MCF 10A (cell line): ENCODE data around the gene ANGPTL8. TPM values are rescaled to one million over a fixed set of nuclear protein-coding genes. Genes with fewer than 3 reads are reported as not detected.

Source experiments
- BruUV-seq: library from RNA; stranded (reverse); fragments of 400-500 nt; replicated peaks from 2 replicates; lab custom pipeline; 2021; lab: Mats Ljungman, UMichigan
- CTCF ChIA-PET: fragments of 300-600 bp; sonication (Branson Sonifier 250); formaldehyde crosslinking; extraction: SDS; loops from one replicate; lab custom pipeline; 2021; ENCODE audit warnings: antibody characterized with exemption, inconsistent platforms; lab: Yijun Ruan, JAX
- POLR2A ChIA-PET: fragments of 300-600, 350-650 bp; sonication (Branson Sonifier 250); formaldehyde crosslinking; extraction: SDS; loops from one replicate; lab custom pipeline; 2020; ENCODE audit warnings: antibody characterized with exemption, inconsistent platforms; lab: Yijun Ruan, JAX
- DNase-seq: peaks from one replicate; pipeline ENCODE4 v3.0.0-alpha.2; 2018; ENCODE audit not compliant: unreplicated experiment
- H3K27ac Mint-ChIP-seq: one replicate; pipeline ENCODE4 v1.8.0; 2022; ENCODE audit warnings: mild to moderate bottlenecking, low read depth, mixed read lengths; ENCODE audit not compliant: unreplicated experiment
- H3K27me3 Mint-ChIP-seq: one replicate; pipeline ENCODE4 v1.8.0; 2022; ENCODE audit warnings: mixed read lengths; ENCODE audit not compliant: insufficient read depth, unreplicated experiment
- H3K36me3 Mint-ChIP-seq: one replicate; pipeline ENCODE4 v1.8.0; 2022; ENCODE audit warnings: mild to moderate bottlenecking, moderate library complexity, mixed read lengths; ENCODE audit not compliant: insufficient read depth, unreplicated experiment
- H3K4me1 Mint-ChIP-seq: one replicate; pipeline ENCODE4 v1.8.0; 2022; ENCODE audit warnings: mixed read lengths; ENCODE audit not compliant: insufficient read depth, unreplicated experiment
- H3K4me3 Mint-ChIP-seq: one replicate; pipeline ENCODE4 v1.8.0; 2022; ENCODE audit warnings: mild to moderate bottlenecking, moderate library complexity, mixed read lengths; ENCODE audit not compliant: unreplicated experiment
- H3K9me3 Mint-ChIP-seq: one replicate; pipeline ENCODE4 v1.8.0; 2022; ENCODE audit warnings: mixed read lengths; ENCODE audit not compliant: unreplicated experiment
- intact Hi-C: fragments of 100-400 bp; cut with micrococcal nuclease; formaldehyde crosslinking; loops from 2 replicates; pipeline ENCODE4 v1.14.1; 2022
- total RNA-seq: library from RNA; stranded (reverse); gene quantifications from 2 replicates; pipeline ENCODE4 v1.2.3, GENCODE V29; 2022
- TF ChIP-seq, protein P1 (sequence below): fragments of 200-600 bp; IDR thresholded peaks from one replicate; pipeline ENCODE4 v1.8.0; 2022; ENCODE audit warnings: antibody characterized with exemption, mild to moderate bottlenecking; ENCODE audit not compliant: unreplicated experiment

Gene ANGPTL8
- total RNA-seq, 1 experiment from 2014 or later = not detected

DNA sequence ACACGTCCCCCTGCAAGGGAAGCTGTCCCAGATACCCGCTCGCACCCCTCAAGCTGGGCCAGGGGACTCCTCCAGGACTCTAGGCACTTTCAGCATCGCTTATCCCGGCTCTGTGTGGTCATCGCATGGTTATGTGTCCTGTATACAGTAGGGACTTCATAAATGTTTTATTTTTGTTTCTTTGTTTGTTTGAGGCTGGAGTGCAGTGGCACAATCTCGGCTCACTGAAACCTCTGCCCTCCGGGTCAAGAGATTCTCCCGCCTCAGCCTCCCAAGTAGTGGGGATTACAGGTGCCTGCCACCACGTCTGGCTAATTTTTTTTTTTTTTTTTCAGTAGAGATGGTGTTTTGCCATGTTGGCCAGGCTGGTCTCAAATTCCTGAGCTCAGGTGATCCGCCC, 7.5 kb downstream of the ANGPTL8 start:
- peaks cover 19% of the 10 kb centered on the region for H3K36me3 Mint-ChIP-seq
- DNase-seq = no peak
- no peak overlapping the region for H3K27ac Mint-ChIP-seq
- no peaks in the 10 kb centered on the region for H3K27me3 Mint-ChIP-seq
- BruUV-seq = no TSS peak
- H3K9me3 Mint-ChIP-seq = no peaks in the 10 kb centered on the region
- intact Hi-C loops = no loop called here
- H3K4me1 Mint-ChIP-seq = no peaks in the 10 kb centered on the region
- no peak overlapping the region for H3K4me3 Mint-ChIP-seq
- TF ChIP-seq, protein P1, sequence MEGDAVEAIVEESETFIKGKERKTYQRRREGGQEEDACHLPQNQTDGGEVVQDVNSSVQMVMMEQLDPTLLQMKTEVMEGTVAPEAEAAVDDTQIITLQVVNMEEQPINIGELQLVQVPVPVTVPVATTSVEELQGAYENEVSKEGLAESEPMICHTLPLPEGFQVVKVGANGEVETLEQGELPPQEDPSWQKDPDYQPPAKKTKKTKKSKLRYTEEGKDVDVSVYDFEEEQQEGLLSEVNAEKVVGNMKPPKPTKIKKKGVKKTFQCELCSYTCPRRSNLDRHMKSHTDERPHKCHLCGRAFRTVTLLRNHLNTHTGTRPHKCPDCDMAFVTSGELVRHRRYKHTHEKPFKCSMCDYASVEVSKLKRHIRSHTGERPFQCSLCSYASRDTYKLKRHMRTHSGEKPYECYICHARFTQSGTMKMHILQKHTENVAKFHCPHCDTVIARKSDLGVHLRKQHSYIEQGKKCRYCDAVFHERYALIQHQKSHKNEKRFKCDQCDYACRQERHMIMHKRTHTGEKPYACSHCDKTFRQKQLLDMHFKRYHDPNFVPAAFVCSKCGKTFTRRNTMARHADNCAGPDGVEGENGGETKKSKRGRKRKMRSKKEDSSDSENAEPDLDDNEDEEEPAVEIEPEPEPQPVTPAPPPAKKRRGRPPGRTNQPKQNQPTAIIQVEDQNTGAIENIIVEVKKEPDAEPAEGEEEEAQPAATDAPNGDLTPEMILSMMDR = no peak
- ChIA-PET CTCF (interaction anchor here (0.6 kb wide), 2 partner anchors 13 to 191 kb away, joined by 3 read pairs; no protein-coding TSS in a partner anchor), POLR2A (no interaction called here)

DNA sequence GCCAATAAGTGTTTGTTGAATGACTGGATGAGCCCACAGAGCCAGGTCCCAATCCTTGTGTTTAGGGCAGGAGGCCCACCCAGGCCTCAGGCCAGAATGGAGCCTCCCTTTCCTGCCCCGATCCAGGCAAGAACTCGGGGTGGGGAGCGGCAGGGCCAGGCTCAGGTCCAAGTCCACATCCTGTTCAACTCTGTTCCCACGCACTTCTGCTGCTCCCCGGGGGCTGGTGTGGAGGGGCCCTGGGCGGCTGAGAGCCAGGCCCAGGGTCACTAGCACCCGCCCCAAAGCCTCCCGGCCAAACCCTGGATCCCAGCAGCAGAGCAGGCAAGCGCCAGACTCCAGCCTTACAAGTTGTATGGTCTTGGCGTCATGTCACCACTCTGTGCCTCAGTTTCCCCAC, 8.0 kb downstream of the ANGPTL8 start:
- TF ChIP-seq, protein P1 = no peak
- Mint-ChIP-seq H3K27me3 (no peaks in the 10 kb centered on the region), H3K36me3 (peaks cover 23% of the 10 kb centered on the region), H3K4me3 (no peak overlapping the region), H3K9me3 (no peaks in the 10 kb centered on the region), H3K27ac (no peak overlapping the region), H3K4me1 (no peaks in the 10 kb centered on the region)
- BruUV-seq = no TSS peak
- ChIA-PET CTCF (interaction anchor here (0.6 kb wide), 1 partner anchor 14 kb away, joined by 3 read pairs; no protein-coding TSS in a partner anchor), POLR2A (no interaction called here)
- DNase-seq = peak; percentile 41
- intact Hi-C loops = no loop called here

DNA sequence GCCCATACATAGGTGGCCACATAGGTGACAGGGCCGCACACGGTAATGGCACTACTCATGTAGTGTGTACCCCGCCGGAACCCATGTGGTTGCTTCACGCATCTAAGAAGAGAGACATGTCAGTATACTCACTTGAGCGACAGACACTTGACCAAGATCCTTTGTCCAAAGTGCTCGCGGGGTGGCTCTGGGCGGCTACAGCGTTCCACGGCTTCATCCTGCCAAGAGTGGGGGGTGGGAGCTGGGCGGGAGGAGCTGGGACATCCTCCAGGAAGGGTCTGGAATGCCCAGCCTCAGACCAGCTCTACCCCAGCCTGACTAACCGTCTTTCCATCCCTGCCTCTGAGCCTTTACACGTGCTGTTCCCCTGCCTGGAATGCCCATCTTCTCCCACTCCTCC, 8.5 kb downstream of the ANGPTL8 start:
- DNase-seq = no peak
- intact Hi-C loops = no loop called here
- Mint-ChIP-seq H3K36me3 (peaks cover 25% of the 10 kb centered on the region), H3K27me3 (no peaks in the 10 kb centered on the region), H3K9me3 (no peaks in the 10 kb centered on the region), H3K4me1 (no peaks in the 10 kb centered on the region), H3K4me3 (no peak overlapping the region), H3K27ac (no peak overlapping the region)
- BruUV-seq = no TSS peak
- TF ChIP-seq, protein P1 = no peak
- ChIA-PET CTCF (no interaction called here), POLR2A (no interaction called here)

DNA sequence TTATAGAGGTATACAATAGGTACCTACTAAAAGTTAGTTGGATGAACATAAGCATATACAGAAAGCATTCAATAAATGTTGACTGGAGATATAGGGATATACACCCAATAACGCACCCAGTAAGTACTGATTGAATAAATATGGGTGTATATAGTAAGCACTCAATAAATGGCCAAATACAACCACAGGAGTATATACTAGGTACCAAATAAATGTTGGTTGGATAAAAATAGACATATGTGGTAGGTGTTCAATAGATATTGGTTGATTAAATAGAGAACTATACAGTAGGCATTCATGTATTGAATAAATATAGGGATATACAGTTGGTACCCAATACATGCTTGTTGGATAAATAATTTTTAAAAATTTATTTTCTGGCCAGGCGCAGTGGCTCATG, 9.4 kb downstream of the ANGPTL8 start:
- POLR2A ChIA-PET = interaction anchor here (0.6 kb wide), 1 partner anchor 136 kb away, joined by 3 read pairs; the partner anchor contains the start of gene EPOR
- H3K4me3 Mint-ChIP-seq = no peak overlapping the region
- no peaks in the 10 kb centered on the region for H3K27me3 Mint-ChIP-seq
- TF ChIP-seq, protein P1 = no peak
- no peak overlapping the region for H3K27ac Mint-ChIP-seq
- H3K36me3 Mint-ChIP-seq = peaks cover 25% of the 10 kb centered on the region
- no TSS peak for BruUV-seq
- DNase-seq = no peak
- CTCF ChIA-PET = no interaction called here
- no peaks in the 10 kb centered on the region for H3K4me1 Mint-ChIP-seq
- intact Hi-C loops = no loop called here
- no peaks in the 10 kb centered on the region for H3K9me3 Mint-ChIP-seq
